ENCODE data around the gene ACTC1. TPM values are rescaled to one million over a fixed set of nuclear protein-coding genes. Genes with fewer than 3 reads are reported as not detected.

Gene ACTC1
- total RNA-seq, 1 donor from 2014 or later = not detected

DNA sequence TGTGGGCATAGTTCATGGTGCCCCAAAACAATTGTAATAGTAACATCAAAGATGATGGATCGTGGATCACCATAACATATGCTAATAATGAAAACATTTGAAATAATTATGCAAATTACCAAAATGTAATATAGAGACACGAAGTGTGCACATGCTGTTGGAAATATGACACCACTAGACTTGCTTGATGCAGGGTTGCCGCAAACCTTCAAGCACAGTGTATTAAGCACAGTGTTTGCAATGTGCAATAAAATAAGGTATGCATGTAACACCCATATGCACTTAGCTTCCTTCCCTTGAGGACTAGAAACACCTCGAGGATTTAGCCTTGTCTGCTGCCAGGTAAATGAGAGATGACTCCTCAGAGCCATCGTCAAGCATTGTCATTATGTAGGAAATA, 29.6 kb downstream of the ACTC1 start:
- no peak for DNase-seq (ENCODE audit: extremely low read depth, low read depth, low spot score)

DNA sequence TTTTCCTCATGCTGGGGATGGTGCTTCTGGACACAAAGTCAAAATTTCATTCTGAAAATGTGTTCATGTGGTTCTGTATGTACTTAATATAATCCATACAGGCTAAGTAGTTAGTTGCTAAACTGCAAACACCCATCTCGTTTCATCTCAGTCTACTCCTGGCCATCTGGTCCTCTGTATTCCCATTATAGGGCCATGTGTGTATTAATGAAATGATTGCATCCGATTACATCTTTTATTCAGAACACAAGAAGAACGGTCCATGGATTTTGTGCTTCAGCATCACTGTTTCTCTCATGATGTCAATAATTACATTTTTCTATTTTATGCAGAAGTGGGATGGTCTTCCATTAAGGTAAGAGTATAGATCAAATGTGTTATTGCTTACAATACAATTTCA, 34.4 kb downstream of the ACTC1 start:
- no peak for DNase-seq (ENCODE audit: extremely low read depth, low read depth, low spot score)

DNA sequence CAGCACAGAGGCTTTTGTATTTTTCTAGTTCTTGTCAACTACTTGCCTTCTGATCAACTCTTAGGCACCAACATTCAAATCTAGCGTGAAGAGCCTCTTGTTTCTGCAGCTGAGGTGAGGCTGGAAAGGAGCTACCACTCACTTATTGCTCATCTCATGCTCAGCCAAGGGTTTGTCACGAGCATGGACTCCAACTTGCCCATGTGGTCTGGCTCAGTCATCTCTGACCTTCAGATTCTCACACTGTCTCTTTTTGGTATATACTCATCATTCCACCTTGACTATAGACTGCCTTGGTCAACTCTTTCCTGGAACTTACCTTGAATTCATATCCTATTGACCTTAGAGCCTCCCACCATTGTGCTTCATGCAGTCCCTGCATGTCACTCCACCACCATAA, 35.4 kb downstream of the ACTC1 start:
- DNase-seq (ENCODE audit: extremely low read depth, low read depth, low spot score) = no peak

DNA sequence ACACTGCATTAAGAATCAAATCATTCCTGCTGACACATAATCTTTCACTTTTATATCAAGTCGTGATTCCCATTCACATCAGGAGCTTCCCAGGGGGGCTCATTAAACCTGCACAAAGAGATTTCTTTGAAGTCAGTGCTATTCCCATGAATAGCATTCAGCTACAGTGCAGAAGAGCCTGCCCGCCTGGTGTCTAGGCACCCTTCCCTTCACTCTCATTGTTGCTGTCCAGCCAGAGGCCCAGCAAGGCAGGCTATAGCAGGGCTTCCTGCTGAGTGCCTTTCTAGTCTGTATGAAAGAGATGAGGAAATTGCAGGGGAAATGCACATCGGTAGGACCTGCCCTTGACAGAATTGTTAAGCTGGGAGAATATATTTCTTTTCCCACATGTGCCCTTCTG, 36.0 kb downstream of the ACTC1 start:
- DNase-seq (ENCODE audit: extremely low read depth, low read depth, low spot score) = no peak

DNA sequence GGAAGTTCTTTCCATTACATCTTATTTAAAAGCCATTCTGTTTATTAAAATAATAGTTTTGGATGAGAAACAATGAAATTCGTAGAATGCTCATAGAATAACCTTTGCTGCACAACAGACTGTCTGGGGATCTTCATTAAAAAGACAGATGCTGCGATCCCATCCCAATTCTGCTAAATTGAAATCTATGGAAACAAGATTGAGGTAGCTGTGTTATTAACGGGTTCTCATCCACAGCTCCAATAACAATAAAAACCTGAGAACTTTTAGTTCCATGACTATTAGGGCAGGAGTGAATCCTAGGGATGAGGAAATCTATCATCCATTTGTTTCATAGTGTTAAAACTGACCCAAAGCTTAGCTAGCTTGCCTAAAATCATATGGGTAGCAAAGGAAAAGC, 38.1 kb downstream of the ACTC1 start:
- DNase-seq (ENCODE audit: extremely low read depth, low read depth, low spot score) = no peak

DNA sequence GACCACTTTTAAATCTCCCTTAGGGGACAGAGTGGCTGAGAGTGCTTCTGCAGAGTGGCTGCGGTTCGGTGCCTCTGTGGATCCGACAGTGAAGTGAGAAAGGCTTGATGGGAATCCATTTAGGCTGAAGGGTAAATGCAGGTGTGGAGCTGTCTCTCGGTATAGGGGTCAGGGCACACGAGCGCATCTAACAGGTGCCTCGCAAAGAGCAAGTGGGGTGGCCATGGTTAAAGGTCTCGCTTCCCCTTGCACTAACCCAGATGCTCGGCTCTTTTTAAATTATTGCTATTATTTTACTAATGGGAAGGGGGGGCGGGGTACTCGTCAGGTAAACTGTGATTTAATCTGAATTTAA, 40.0 kb downstream of the ACTC1 start:
- DNase-seq (ENCODE audit: extremely low read depth, low read depth, low spot score) = no peak

DNA sequence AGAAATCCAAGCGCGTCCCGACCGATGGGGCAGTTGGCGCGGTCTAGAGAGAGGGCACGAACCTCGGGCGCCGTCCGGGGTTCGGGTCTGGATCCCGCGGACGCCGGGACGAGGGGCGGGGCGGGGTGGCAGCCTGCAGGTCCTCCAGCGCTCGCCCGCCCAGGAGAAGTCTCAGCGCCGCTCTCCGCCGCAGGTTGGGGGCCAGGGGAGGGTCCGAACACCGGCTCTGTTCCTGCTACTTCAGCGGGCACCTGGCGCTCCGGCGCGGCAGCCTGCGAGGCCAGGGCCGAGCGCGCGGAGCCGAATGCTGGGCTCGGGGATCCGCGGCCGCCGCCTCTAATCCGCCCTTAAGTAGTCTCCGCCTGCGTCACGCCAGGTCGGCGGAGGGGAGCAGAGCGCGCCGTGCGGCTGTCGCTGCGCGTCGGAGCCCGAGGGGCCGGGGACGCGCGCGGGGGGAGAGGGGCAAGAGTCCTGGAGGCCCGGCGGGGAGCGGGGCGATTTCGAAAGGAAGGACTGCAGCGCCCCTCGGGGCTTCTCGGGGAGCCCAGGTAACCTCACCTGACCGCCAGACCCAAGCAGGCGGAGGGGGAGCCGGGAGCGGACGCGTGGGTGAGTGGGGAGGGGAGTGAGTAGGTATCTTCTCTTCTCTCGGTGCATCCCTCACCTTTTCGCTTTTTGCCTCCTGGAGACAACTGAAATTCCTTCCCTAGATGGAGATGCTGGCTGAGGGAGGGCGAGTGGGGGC, 40.5 kb downstream of the ACTC1 start, which contains the start of gene GJD2:
TSS of gene GJD2 (minus strand) at position 325 of the 745 bp plus-strand sequence. CDS start 510 bp downstream, outside the sequence.
- no peak for DNase-seq (ENCODE audit: extremely low read depth, low read depth, low spot score)

DNA sequence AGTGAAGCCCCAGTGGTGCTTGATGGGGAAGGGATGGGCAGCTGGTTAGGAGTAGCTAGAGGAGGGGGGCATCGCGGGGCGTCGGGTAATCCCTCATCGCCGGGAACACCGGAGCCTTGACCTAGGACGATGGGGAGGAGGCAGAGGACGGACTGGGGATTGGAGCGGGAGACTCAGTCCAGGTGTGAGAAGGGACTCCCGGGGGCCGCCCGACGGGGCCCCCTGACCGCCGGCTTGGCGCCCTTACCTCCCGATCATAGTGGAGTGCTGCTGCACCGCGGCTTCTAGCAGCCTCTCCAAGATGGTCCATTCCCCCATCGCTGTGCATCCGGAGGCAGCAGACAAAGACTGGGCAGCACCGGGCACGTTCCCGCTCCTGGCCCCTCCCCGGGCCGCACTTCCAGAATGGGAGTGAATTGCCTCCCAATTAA, 41.2 kb downstream of the ACTC1 start:
- no peak for DNase-seq (ENCODE audit: extremely low read depth, low read depth, low spot score)

DNA sequence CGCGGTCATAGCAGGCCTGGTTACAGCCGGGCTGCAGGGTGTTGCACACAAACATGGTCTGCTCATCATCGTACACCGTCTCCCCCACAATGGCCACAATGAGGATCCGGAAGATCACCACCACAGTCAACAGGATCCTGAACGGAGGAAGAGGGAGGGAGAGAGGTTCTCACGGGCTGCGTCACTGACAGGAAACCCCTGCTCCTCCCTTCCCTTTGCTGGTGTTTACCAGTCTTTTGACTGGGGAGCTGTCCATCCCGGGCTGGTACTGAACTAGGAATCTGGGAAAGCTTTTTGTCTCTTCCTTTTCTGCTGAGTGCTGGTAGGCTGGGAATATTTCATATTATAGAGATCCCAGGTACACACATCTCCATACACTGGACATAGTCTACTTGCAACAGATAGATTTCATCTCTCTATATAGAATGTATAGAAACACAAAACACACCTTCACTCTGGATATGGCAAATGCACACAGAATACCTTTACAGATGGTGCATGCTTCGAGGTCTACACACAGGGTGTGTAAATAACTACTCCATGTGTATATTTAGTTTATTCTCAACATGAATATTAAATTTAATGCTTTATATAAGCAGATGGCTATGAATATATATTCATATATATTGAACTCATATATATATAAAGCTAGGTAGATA, 42.0 kb downstream of the ACTC1 start:
- DNase-seq (ENCODE audit: extremely low read depth, low read depth, low spot score) = peak; percentile 14

DNA sequence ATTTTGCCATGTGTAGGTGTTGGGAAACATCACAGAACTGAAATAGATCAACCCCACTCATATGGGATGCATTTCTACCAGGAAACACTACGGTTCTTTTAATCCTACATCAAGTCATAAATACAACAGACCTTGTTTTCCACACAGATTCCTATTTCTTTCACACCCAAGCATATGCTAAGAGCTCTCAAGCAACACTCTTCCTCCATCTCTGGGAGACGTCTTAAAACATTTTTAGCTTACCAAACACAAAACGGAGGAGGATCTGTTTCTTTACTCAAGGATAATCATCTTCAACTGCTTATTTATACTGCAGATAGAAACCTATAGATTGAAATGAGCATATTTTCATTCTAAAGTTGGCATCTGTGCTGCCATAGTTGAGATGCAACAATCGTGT, 45.7 kb downstream of the ACTC1 start:
- DNase-seq (ENCODE audit: extremely low read depth, low read depth, low spot score) = no peak

Other genes starting within 250 kb of the ACTC1 start
- 9.3 and 25.9 TPM in 2 replicates for gene GOLGA8B, start 211.9 kb downstream of the ACTC1 start, total RNA-seq
- not detected in 2 replicates for gene GJD2, start 40.6 kb downstream of the ACTC1 start, total RNA-seq
- gene AQR, start 174.2 kb upstream of the ACTC1 start, total RNA-seq = 24.5 and 29.2 TPM in 2 replicates
- 19.2 and 22.9 TPM in 2 replicates for gene ZNF770, start 192.7 kb upstream of the ACTC1 start, total RNA-seq